Activated CD4-positive, alpha-beta T cell treated with anti-CD3 and anti-CD28 coated beads, Interleukin-2, amount 50 U/mL, for 48 hours (primary cell): ENCODE data around the gene XKR7.
"Not testable (repeated sequence)": the region's sequence is repeated elsewhere in the genome, so short reads cannot be mapped to it uniquely, and the experiment has no call there.

ENCODE experiments used
- DNase-seq, 2 experiments: peaks; one replicate each; pipeline ENCODE4 v3.0.0-alpha.2; 2020

The XKR7 gene, protein sequence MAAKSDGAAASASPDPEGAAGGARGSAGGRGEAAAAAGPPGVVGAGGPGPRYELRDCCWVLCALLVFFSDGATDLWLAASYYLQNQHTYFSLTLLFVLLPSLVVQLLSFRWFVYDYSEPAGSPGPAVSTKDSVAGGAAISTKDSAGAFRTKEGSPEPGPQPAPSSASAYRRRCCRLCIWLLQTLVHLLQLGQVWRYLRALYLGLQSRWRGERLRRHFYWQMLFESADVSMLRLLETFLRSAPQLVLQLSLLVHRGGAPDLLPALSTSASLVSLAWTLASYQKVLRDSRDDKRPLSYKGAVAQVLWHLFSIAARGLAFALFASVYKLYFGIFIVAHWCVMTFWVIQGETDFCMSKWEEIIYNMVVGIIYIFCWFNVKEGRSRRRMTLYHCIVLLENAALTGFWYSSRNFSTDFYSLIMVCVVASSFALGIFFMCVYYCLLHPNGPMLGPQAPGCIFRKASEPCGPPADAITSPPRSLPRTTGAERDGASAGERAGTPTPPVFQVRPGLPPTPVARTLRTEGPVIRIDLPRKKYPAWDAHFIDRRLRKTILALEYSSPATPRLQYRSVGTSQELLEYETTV

DNA sequence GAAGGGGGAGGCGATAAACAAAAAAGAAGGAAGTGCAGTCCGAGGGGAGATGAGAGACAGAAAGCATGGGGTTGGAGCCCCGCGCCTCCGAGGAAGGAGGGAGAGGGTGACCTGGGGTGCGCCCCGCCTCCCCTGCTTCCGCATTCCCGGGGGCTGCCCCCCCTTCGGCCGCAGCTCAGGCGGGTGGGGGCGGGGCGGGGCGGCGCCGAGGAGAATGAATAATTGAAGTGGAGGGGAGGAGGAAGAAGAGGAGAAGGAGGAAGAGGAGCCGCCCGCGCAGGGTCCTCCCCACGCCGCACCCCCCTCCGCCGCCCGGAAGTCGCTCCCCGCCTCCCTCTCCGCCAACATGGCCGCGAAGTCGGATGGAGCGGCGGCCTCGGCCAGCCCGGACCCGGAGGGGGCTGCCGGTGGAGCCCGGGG, at the start of gene XKR7:
TSS of gene XKR7 (plus strand) at position 322 of the 420 bp plus-strand sequence. CDS start at position 347, 25 bp downstream.
- DNase-seq, result peak; percentile 13 to 17

DNA sequence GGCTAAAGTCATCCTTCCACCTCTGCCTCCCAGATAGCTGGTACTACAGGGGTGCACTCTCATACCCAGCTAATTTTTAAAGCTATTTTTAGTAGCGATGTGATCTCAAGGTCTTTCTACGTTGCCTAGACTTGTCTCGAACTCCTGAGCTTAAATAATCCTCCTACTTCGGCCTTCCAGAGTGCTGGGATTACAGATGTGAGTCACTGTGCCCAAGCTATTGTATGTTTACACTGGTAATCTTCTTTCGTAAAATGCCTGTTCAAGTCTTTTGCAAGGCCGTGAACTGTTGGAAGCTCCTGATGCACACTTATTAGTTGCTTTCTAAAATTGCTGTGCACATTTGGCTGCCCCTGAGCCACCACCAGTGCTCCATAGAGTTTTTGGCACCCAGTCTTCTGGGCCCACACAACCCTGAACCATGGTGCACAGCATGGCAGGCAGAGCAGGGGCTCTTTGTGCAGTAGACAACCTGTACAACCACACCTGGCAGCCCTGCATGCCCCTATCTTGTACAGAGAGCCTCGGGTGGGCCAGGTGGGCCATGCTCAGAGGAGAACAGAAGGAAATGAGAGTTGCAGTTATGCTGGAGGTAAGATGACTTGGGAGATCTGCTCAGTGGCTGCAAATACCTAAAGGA, 49.4 kb upstream of the XKR7 start:
- no peak for DNase-seq

DNA sequence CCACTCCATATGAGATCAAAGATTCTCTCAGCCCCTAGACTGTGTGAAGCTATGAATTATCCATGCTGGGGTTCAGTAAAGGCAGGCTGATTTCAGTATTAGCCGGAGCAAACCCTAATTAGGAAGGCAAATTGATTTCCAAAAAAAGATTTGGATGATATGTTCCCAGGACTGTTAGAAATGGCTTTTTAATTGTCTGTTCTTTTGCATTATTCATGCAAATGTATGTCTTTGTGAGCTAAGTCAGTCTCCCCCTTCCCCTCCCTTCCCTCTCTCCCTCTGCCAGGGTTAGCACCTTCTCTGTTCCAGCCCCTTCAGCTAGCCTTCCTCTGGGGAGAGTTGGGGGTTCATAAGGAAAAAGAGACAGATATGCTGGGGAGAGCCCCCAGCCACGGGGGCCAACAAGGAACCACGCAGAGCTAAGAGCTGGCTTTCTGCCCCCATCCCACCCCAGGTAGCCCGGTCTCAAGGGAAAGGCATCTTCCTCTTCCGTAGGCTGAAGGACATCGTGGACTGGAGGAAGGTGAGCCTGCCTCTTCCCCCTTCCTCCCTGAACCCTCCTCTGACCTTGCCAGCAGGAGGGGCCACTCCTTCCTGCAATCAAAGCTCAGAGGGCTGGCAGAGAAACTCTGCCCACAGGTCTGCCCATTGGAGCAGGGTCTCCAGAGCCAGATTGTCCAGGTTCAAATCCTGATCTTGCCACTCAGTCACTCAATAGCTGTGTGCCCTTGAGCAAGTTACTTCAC, 48.4 kb upstream of the XKR7 start:
- no peak for DNase-seq

DNA sequence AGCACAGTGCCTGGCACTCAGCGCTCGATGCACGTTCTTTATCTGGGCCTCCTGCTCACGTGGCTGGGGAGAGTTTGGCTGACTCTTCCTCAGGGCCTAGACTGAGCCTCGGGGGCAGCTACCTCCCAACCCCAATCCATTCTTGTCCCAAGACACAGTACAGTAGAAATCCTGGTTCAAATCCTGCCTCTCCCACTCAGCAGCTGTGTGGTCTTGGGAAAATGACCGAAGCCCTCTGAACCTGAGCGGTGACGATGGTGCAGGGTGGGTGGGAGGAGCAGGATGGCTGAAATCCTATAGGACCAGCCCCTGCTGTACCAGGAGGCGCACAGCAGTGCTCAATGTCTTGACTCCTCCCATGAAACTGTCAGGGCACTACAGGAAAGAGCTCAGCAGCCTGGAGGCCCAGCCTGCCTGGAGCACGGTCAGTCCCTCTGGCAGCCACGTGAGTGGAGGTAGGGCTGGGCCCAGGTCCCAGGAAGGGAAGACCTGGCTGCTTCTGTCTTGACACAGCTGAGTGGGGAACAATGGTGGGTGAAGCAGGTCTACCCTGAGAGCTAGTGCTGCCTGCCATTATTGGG, 47.6 kb upstream of the XKR7 start:
- no peak for DNase-seq

DNA sequence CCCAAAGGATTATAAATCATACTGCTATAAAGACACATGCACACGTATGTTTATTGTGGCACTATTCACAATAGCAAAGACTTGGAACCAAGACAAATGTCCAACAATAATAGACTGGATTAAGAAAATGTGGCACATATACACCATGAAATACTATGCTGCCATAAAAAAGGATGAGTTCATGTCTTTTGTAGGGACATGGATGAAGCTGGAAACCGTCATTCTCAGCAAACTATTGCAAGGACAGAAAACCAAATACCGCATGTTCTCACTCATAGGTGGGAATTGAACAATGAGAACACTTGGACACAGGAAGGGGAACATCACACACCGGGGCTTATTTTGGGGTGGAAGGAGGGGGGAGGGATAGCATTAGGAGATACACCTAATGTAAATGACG, 46.5 kb upstream of the XKR7 start:
- DNase-seq, result not testable (repeated sequence)

DNA sequence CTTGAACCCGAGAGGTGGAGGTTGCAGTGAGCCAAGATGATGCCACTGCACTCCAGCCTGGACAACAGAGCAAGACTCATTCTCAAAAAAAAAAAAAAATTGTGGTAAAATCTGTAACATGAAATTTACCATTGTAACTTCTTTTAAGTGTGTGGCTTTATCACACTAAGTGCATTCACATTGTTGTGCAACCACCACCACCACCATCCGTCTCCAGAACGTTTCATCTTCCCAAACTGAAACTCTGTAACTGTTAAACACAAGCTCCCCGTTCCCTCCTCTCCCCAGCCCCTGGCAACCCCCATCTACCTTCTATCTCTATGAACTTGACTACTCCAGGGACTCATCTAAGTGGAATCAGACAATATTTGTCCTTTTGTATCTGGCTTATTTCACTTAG, 45.8 kb upstream of the XKR7 start:
- DNase-seq, result no peak

DNA sequence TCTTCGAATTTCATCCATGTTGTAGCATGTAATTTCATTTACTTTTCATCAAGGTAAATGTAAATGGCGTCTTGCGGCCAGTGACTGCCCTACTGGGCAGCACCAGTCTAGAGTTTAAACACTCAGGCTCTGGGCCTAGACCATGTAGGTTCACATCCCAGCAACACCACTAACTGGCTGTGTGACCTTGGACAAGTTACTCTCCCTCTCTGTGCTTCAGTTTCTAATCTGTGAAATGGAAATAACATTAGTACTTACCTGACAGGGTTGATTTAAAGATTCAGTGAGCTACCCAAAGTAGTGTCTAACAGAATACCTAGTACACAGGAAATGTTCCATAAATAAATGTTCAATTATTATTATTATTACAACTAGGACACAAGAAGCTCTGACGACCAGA, 45.4 kb upstream of the XKR7 start:
- no peak for DNase-seq

DNA sequence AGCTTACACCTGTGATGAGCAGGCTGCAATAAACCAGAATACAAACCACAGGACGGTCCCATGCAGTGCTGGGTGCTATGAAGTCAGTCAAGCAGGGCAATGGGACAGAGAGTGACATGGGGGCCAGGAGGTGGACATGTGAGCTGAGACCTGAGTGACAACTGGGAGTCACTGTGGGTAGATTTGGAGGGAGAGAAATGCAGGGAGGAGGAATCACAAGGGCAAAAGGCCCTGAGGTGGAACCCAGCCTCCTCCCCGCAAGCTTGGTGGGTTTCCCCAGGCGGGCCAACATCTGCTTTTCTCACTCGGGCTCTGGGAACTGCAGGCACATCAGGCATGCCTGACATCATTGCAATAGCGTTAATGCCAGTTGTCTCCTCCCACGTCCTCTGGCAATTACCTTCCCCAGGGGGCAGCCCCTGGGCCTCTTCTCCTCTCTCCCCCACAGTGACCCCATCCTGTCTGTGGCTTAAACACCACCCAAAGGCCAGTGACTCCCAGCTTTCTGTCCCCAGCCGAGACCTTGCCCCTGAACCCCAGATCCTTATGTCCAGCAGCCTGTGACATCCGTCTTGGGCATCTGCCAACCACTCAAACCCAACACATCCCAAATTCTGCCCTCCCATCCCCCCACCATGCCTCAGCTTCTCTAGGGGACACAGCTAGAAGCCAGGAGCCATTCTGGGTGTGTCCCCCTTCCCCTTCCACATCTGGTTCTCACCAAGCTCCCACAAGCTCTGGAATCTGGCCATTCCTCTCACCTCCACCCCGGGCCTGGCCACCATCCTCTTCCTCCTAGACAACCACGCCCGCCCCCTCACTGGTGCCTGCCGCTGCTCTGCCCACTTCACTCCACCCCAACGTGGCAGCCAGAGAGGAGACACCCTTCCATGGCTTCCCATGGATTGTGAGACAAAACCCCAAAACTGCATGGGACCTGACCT, 44.3 kb upstream of the XKR7 start:
- no peak for DNase-seq

DNA sequence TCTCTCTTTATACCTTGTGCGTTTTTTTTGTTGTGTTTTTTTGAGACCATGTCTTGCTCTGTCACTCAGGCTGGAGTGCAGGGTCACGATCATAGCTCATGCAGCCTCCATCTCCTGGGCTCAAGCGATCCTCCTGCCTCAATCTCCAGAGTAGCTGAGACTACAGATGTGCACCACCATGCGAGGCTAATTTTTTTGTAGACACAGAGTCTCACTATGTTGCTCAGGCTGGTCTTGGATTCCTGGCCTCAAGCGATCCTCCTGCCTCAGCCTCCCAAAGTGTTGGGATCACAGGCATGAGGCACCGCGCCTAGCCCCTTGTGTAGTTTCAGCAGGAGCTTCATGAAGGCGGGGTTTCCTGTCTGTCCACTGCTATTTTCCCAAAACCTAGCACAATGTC, 43.4 kb upstream of the XKR7 start:
- no peak for DNase-seq

DNA sequence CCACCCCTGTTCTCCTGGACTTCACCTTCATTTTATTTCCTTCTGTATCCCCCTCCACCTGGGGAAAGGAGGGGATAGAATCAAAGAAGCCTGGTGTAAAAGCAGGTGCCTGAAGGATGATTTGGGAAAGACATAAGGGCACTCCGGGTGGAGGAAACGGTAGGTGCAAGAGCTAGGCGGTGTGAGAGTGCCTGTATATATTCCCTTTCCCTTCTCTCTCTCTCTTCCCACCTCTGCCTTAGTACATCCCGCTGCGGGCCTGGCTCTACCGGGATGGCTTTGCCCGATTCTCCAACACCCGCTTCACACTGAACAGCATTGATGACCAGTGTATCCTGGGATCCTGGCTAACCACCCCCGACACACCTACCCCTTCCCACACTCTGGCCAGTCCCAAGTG, 42.3 kb upstream of the XKR7 start:
- no peak for DNase-seq

DNA sequence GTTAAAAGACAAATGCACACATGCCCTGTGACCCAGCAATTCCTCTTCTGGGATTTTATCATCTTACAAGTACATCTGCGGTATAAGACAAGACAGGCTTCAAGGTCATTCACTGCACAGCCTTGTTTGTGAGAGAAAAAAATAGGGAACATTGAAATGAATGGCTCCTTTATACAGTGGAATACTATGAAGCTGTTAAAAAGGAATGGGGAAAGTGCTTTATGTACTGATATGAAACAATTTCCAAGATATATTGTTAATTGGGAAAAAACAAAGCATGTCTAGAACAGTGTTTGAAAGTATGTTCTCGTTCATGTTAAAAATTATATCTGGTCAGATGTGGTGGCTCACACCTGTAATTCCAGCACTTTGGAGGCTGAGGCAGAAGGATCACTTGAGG, 41.5 kb upstream of the XKR7 start:
- DNase-seq, result no peak

DNA sequence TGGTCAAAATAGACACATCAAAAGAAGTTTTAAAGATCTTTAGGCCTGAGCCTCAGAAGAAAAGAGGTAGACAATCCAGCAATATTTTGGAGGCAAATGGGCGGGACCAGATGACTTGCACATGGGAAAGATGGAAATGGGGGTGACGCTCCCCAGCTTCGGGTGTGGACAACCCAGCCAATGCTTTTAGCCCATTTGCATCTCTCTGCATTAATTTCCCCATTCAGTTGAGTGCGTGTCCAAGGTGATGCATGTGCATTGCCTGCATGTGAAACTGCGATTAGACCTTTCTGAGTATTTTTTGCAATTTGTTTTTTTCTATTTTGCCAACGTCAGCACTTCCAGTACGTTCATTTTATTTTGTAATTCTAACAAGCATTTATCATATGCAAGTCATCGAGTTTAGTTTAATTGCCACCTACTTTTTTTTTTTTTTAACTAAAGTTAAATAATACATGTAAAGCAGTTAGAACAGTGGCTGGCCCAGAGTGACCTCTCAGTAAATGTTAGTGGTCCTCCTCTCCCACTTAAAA, 40.3 kb upstream of the XKR7 start:
- no peak for DNase-seq

DNA sequence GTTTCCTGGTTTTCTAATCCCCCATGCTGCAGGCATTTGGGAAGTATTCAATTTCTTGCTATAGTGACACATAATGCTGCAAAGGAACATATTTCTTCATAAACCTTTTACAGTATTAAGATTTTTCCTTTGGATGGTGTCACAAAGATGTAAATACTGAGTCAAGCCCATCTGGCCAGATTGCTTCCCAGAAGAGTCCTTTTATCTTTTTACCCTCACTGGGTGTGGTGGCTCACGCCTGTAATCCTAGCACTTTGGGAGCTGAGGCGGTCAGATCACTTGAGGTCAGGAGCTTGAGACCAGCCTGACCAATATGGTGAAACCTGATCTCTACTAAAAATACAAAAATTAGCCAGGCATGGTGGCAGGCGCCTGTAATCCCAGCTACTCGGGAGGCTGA, 38.3 kb upstream of the XKR7 start:
- not testable (repeated sequence) for DNase-seq

DNA sequence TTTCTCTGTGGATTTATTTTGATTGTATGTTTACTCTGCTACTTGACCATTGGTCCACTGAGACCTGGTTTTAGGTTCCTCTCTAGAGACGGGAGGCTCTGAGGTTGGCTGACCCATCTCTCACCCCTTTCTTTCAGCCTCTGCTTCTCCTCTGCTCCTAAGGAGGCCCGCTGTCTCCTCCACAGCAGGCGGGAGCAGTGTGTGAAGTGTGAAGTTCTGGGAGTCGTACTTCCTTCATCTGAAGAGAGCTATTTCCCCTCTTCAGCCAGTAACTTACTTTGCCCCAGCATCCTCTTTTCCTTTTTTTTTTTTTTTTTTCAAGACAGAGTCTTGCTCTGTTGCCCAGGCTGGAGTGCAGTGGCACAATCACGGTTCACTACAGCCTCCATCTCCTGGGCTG, 37.2 kb upstream of the XKR7 start:
- DNase-seq, result no peak

DNA sequence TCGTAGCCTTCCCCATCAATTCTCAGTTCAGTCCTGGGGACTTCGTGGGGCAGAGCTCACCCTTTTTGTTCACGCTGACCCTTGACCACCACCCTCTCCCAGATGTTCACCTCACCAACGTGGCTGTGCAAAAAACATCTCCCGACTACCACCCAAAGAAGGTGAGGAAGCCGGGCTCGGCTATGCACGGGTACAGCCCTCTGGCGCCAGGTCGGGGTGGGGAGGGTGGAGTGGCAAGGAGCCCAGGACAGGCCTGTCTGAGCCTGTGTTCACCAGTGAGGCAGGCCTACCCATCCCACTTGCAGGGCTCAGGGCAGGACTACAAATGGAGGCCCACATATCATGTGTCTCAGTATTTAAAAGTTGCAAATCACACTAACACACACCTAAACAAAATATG, 34.3 kb upstream of the XKR7 start:
- DNase-seq, result no peak

DNA sequence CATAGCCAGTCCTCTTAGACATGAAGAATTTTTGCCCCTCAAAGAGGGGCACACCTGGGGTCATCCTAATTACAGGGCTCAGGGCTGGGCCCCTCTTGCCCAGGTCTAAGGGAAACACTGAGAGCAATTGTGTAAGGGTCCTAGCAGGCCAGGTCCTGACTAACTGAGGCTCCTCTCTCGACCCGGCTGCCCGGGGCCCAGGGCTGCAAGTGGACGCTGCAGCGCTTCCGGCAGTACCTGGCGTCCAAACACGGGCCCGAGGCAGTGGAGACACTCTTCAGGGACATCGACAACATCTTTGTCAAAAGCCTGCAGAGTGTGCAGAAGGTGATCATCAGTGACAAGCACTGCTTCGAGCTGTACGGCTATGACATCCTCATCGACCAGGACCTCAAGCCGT, 33.5 kb upstream of the XKR7 start:
- no peak for DNase-seq

DNA sequence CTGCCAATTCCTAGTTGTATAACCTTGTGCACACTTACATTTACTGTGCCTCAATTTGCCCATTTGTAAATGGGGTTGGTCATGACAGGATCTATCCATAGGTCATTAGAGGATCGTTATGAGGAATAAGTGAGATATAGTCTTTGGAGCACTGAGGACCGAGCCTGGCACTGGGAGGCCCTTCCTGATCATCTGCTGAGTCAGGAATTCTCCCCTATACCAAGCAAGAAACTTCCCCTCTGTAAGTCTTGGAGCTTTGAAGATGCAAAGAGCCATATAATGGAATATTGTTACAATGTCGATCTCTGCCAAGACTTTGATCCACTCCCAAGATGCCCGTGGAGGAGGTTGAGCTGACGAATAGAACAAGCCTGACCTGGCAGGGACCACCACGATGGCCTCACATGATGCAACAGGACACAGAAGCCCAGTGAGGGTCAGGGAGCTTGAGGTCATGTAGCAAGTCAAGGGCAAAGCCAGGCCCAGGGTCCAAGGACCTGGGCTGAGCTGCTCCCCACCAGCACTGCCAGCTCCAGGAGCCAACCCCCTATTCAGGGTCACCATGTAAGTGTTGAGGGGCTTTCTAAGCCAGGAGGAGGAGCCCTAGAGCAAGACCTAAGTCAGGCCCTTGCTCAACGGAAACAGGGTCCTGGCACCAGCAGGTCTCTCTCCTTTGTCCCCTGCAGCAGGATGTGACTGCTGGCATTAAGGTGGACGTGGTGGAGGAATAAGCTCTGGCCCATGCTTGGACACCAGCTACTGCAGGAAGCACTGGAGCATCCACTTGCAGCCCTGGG, 32.8 kb upstream of the XKR7 start:
- DNase-seq, result no peak

DNA sequence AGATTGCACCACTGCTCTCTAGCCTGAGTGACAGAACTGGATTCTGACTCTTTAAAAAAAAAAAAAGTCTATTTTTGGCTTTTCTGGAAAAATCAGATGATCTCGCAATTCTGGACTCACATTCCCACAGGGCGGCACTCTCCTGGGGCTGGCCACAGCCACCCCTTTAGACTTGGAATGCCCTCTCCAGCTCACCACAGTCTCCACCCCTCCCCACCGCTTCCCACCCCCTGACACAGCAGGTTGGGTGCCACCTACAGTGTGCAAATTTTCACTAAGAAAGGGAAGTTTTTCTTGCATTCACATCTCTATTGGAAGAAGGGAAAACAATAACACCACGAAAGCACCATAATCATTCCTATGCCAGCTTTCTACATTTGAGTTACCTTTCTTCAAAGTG, 31.5 kb upstream of the XKR7 start:
- no peak for DNase-seq

DNA sequence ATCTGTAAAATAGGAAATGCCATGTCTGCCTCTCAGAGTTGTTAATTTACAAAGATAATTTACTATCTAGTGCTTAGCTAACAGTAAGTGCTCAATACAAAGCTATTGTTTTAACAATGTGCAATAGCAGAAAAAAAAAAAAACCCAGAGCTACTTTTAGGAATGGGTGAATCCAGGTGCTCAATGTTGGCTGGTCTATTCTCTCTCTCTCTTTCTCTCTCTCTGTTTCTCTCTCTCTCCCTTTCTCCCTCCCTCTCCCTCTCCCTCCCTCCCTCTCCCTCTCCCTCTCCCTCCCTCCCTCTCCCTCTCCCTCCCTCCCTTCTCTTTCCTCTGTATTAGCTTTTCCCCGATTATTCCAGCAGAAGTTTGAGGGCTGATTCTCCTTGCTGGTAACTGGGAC, 30.1 kb upstream of the XKR7 start:
- DNase-seq, result no peak

DNA sequence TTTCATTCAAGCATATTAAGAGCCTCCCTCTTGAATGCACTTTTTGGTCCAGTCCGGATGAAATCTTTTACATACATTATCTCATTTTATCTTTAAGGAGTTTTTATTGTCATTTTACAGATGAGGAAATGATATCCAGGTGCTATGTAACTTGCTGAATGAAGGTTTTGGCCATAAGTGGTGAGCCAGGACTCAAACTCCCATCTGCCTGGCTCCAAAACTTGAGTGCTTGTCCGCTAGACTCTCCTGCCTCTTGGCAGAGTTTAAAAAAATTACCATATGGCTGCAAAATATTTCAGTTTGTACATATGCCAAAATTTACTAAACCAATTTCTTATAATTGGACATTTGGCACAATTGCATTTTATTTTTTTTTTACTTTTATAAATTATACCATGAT, 28.3 kb upstream of the XKR7 start:
- no peak for DNase-seq

DNA sequence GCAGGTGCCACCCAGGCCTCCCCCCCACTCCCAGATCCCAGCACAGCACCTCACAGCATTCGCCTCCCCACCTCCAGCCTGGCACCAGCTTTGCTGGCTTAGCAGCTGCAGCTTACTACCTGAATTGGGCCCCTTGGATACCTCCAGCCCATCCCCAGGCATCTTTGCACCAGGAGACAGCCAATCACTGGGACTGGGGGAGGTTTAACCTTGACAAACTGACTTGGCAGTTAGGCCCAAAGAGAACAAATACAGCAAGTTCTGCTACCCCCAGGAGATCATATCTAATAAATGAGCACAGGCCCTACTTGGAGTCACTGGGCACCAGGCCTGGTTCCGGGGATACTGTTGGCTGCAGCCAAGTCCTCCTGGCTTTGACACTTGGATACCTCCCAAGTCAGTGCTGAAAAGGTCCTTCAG, 24.9 kb upstream of the XKR7 start:
- DNase-seq, result no peak
